Activated CD8-positive, alpha-beta memory T cell treated with anti-CD3 and anti-CD28 coated beads for 1 hour (primary cell): ENCODE data around the gene HTR4.

Source experiments
- DNase-seq, 2 donors: peaks; one replicate each; pipeline ENCODE4 v3.0.0-alpha.2; 2020; ENCODE audit warnings: low read depth in 1 of 2; ENCODE audit errors: extremely low read depth in 1 of 2

Gene HTR4

DNA sequence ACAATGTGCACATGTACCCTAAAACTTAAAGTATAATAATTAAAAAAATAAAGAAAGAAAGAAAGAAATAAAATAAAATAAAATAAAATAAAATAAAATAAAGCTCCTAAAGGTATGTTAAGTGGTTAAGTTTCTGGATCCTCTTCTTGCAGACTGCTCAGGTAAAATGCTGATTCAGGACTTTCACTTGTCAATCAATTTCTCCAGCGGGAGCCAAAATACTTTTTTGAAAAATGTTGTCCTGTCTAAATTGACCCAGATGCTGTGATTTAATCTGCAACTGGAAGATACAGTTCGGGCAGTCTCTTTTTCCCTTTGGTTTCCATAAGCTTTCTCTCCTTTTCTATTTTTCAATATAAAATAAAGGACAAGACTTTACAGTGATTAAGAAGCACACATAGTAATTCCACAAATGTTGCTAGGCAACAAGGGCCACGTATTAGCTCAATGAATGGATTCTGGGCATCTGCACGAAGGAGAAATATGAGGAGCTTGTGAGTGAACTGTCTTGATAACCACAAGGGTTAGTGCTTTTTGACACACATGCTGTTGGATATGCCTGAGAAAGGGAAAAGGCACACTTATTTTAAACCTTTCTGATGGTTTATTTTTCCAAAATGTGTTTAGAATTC lies 38.6 kb downstream of the HTR4 start:
- DNase-seq: no peak

- no peak for DNase-seq
These were observed 46.9 kb downstream of the HTR4 start for GRCh38 chr5:148607406-148607805.

DNA sequence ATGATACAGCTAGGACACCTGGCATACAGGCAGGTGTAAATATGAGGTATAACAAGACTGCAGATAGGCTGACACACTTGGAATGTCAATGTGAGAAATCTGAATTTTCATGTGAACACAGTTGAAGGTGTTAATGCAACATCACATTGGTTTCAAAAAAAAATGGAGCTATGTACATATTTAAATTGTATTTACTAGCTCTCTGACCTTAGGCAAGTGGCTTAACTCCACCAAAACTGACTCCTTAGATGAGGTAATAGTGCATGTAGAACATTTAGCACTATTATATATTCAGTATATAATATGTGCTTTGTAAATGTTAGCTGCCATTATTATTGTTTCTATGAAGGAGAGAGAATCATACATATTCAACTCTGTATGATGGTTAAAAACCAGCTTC lies 48.0 kb downstream of the HTR4 start:
- no peak for DNase-seq

DNA sequence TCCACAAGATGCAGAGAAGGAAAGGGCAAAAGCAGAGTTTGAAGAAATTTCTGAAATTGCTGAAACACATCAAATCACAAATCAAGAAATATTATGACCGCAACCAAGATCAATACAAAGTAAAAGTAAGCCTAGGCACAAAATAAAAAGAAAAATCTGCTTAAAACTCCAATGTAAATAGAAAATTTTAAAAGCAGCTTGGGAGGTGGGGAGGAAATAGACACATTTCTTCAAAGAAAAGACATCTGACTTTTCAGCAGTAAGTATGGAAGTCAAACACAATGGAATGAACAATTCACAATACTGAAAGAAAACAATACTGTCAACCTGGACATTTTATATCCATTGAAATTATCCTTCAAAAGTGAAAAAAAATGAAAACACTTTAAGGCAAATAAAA lies 55.1 kb downstream of the HTR4 start:
- DNase-seq: no peak

GRCh38 chr5:148595697-148596096 lies 58.6 kb downstream of the HTR4 start:
- no peak for DNase-seq

DNA sequence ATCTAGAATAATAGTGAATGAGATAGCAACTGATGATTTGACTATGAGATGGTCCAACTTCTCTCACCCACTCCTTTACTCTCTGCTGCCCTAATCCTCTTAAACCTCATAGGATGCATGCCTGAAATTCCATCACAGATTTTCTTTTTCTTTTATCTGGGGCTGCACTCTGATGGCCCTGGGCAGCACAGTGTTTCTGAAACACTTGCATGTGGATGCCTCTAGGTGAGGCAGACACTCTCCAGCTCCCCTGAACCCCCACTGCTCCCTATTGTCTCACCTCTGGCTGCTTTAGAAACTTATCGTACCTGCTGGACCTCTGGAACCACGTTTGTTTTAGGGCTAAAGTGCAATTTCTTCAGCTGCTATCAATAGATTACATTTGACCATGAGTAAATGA lies 67.5 kb downstream of the HTR4 start:
- DNase-seq: no peak

DNA sequence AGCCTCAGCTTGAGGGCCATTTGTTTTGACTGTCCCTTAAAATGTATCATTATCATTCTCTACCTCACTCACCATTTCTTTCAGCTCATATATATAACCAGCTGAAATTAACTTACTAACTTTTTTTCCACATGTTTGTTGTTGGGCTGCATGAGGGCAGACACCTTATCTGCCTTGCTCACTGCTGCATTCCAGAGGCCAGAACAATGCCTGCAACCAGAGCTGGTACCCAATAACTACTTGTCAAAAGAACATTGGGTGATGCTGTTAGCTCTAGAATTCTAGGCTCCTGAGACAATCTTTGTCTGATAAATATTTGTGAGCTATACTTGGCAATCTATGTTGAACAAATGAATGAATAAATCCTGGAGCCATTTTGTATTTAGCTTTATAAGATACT lies 68.3 kb downstream of the HTR4 start:
- DNase-seq: no peak

DNA sequence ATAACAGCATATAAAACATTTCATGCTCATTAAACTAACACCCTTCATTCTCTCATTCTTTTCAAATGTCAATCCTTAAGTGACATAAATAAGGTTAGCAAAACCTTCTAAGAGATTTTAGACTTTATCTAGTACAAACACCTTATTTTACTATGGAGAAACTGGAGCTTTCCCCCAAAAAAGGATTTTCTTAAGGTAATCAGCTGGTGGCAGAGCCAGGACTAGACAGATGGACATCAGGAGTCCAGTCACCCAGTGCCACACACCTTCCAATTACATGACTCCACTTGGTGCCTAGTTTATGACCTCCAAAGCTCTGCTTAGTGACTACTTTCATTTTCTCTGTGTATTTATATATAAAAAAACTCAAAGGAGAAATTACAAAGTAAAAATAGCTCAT lies 70.2 kb downstream of the HTR4 start:
- no peak for DNase-seq

GRCh38 chr5:148583421-148583965 lies 70.8 kb downstream of the HTR4 start:
- no peak for DNase-seq

DNA sequence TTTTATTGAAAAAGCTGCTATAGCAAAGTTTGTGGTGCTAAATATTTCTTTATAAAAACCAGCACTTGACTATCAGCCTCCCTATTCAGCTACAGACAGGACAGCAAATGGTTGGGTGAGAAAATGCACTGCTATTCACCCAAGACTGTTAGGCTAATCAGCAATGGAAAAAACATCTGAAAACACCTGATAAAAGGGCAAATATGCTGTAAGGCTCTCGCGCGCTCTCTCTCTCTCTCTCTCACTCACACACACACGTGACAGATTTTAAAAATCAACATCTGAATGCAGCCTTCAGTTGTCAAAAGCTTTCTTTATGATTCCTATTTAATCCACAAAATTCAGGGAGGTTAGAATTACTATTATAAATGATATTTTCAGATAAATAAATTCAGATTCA lies 80.2 kb downstream of the HTR4 start:
- DNase-seq: no peak

- no peak for DNase-seq
These were observed 81.0 kb downstream of the HTR4 start for GRCh38 chr5:148573374-148573773.

- no peak for DNase-seq
These were observed 84.4 kb downstream of the HTR4 start for GRCh38 chr5:148569948-148570347.

GRCh38 chr5:148565148-148565547 lies 89.2 kb downstream of the HTR4 start:
- DNase-seq: no peak

- no peak for DNase-seq
These were observed 91.3 kb downstream of the HTR4 start for GRCh38 chr5:148563021-148563420.

GRCh38 chr5:148561801-148562311 lies 92.5 kb downstream of the HTR4 start:
- DNase-seq: no peak

GRCh38 chr5:148559461-148559860 lies 94.9 kb downstream of the HTR4 start:
- DNase-seq: no peak

- DNase-seq: no peak
These were observed 95.4 kb downstream of the HTR4 start for GRCh38 chr5:148558892-148559291.

- no peak for DNase-seq
These were observed 97.5 kb downstream of the HTR4 start for GRCh38 chr5:148556835-148557234.

GRCh38 chr5:148554621-148555020 lies 99.7 kb downstream of the HTR4 start:
- no peak for DNase-seq

- no peak for DNase-seq
These were observed 110.6 kb downstream of the HTR4 start for GRCh38 chr5:148543727-148544126.

- DNase-seq: no peak
These were observed 111.5 kb downstream of the HTR4 start for GRCh38 chr5:148542812-148543211.

- no peak for DNase-seq
These were observed 113.1 kb downstream of the HTR4 start for GRCh38 chr5:148541054-148541835.
